BE2C (cell line): ENCODE results near the gene RAB4B.

Source experiments
- DNase-seq: peaks from one replicate; pipeline ENCODE4 v3.0.0-alpha.2; 2020
- H3K27me3 ChIP-seq: fragments of 250-450 bp; sonication (Bioruptor Pico); 2 replicates; pipeline ENCODE4 v1.5.1; 2020; ENCODE audit warnings: mild to moderate bottlenecking
- H3K36me3 ChIP-seq: fragments of 250-450 bp; sonication (Bioruptor Pico); 2 replicates; pipeline ENCODE4 v1.5.1; 2020; ENCODE audit warnings: mild to moderate bottlenecking
- H3K4me1 ChIP-seq: fragments of 250-450 bp; sonication (Bioruptor Pico); 2 replicates; pipeline ENCODE4 v1.5.1; 2020
- H3K4me3 ChIP-seq: 2 replicates; pipeline ENCODE4 v1.5.1; 2011; ENCODE audit warnings: low read depth, low read length
- H3K9me3 ChIP-seq: fragments of 250-450 bp; sonication (Bioruptor Pico); 2 replicates; pipeline ENCODE4 v1.5.1; 2020
- CTCF ChIP-seq: IDR thresholded peaks from 2 replicates; pipeline ENCODE4 v1.5.1; 2012; ENCODE audit warnings: mild to moderate bottlenecking, low read depth, low read length

RAB4B gene

DNA sequence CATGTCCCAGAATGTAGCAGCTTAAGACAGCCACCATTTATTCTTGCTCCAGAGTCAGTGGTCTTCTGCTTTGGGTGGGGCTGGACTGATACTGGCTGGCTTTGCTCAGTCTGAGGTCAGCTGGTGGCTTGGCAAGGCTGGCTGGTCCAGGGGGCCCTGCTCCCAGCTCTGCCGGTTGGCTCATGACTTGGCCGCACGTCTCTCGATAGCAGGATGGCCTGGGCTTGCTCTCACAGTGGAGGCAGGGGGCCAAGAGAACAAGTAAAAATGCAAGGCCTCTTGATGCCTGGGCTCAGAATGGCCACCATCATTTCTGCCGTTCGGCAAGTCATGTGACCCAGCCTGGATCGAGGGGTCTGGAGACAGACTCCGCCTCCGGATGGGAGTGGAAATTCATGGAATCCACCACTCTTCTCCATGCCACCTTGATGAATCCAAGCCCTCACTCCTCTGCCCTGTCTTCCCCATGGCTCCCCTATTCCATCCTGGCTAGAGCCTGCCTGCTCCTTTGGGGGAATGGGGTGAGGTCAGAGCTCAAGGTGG, 40.9 kb upstream of the RAB4B start:
- TF ChIP-seq CTCF, result no peak

GRCh38 chr19:40739030-40739839, 38.8 kb upstream of the RAB4B start:
- H3K36me3 ChIP-seq, result peaks cover 7% of the 10 kb centered on the region
- no peak for TF ChIP-seq CTCF

More for the DNA sequence above, 40.9 kb upstream of the RAB4B start:
- H3K36me3 ChIP-seq, result peaks cover 12% of the 10 kb centered on the region
- H3K4me3 ChIP-seq, result no peak overlapping the region
- no peak for DNase-seq
- H3K4me1 ChIP-seq, result no peaks in the 10 kb centered on the region; the same call in none of the 2 replicates
- H3K27me3 ChIP-seq, result no peaks in the 10 kb centered on the region
- no peaks in the 10 kb centered on the region for H3K9me3 ChIP-seq

GRCh38 chr19:40739871-40740703, 38.0 kb upstream of the RAB4B start:
- Histone ChIP-seq H3K36me3 (peaks cover 7% of the 10 kb centered on the region), H3K4me3 (no peak overlapping the region), H3K27me3 (no peaks in the 10 kb centered on the region), H3K4me1 (no peaks in the 10 kb centered on the region; the same call in none of the 2 replicates), H3K9me3 (no peaks in the 10 kb centered on the region)
- no peak for DNase-seq
- TF ChIP-seq CTCF, result no peak

More at GRCh38 chr19:40739030-40739839, 38.8 kb upstream of the RAB4B start:
- Histone ChIP-seq H3K9me3 (no peaks in the 10 kb centered on the region), H3K27me3 (no peaks in the 10 kb centered on the region), H3K4me1 (no peaks in the 10 kb centered on the region; the same call in none of the 2 replicates), H3K4me3 (no peak overlapping the region)
- no peak for DNase-seq

GRCh38 chr19:40740747-40741146, 37.3 kb upstream of the RAB4B start:
- Histone ChIP-seq H3K27me3 (no peaks in the 10 kb centered on the region), H3K4me3 (no peak overlapping the region), H3K9me3 (no peaks in the 10 kb centered on the region), H3K4me1 (no peaks in the 10 kb centered on the region; the same call in none of the 2 replicates), H3K36me3 (peaks cover 7% of the 10 kb centered on the region)
- DNase-seq, result no peak
- no peak for TF ChIP-seq CTCF

DNA sequence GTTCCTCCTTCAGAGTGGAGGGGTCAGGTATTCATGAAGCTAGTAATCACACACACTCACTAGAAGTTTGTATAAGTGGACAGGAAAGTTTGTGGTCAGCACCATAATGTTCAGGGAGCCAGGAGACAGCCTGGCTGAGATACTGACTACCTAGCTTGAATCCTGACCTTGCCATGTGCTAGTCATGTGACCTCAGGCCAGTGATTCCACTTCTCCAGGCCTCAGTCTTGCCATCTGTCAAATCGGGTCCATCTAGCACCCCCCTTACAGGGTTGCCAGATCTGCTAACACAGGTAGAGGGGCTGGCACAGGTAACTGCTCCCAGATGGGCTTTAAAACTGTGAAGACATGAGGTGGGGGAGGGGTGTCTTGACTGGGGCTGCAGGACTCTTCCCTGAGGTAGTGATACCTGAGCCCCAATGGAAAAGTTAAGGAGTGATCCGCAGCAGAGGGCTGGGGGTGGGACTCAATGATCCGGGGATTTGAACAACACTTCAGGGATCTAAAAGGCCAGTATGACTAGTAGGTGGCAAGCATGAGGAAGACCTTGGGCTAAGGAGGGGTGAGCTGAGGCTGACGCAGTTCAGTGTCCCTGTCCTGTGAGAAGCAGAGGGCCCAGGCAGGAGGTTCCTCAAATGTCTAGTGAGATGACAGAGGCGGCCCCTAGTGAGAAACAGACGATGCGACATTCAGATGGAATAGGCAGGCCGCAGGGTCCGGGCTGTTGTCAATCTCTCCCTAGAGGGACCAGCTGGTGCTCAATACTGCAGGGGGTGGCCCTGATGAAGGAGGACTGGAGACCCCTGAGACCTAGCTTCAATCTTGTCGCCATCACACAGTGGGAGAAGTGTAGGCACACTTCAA, 36.3 kb upstream of the RAB4B start:
- no peak for TF ChIP-seq CTCF
- H3K27me3 ChIP-seq, result no peaks in the 10 kb centered on the region
- no peaks in the 10 kb centered on the region; the same call in none of the 2 replicates for H3K4me1 ChIP-seq
- peaks cover 7% of the 10 kb centered on the region for H3K36me3 ChIP-seq
- no peak overlapping the region for H3K4me3 ChIP-seq
- no peaks in the 10 kb centered on the region for H3K9me3 ChIP-seq
- no peak for DNase-seq
